CMK (cell line): Measurements from ENCODE around the gene CARMIL1.
"Not testable (repeated sequence)": the region's sequence is repeated elsewhere in the genome, so short reads cannot be mapped to it uniquely, and the experiment has no call there.

Experiments
- DNase-seq: peaks from one replicate; pipeline ENCODE4 v3.0.0-alpha.2; 2010; ENCODE audit warnings: low read depth

CARMIL1 gene

DNA sequence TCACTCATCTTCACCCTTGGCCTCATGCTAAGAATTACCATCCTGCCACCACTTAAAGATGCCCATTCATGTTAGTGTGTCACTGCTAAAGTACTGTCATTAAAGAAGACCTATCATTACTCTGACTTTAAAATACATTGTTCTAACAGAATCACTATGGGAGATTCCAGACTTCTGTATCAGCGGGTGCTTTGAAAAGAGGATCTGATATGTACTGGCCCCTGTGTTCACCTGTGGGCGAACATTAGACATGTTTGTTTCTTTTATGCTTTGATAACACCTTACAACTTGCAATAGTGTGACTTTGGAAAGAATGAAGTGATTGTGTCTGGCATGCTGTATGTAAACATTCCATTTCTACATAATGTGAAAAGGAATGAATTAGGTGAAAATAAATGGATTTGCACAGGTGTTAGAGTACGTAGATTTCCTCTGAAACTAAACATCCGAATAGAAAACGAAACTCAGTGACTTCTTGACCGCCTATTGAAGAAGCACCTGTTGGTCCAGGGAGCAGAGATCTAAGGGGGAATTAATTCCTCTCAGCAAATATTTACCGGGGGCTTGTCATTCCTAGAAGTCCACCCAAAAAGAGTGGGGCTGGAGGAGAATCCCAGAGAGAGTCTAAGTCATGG lies 132.3 kb downstream of the CARMIL1 start:
- no peak for DNase-seq

- no peak for DNase-seq
Observed at GRCh38 chr6:25413207-25413905, 134.2 kb downstream of the CARMIL1 start.

GRCh38 chr6:25414168-25414567 lies 135.0 kb downstream of the CARMIL1 start:
- no peak for DNase-seq

- no peak for DNase-seq
Observed at GRCh38 chr6:25414755-25415154, 135.6 kb downstream of the CARMIL1 start.

- DNase-seq, result no peak
Observed at GRCh38 chr6:25415274-25415673, 136.1 kb downstream of the CARMIL1 start.

DNA sequence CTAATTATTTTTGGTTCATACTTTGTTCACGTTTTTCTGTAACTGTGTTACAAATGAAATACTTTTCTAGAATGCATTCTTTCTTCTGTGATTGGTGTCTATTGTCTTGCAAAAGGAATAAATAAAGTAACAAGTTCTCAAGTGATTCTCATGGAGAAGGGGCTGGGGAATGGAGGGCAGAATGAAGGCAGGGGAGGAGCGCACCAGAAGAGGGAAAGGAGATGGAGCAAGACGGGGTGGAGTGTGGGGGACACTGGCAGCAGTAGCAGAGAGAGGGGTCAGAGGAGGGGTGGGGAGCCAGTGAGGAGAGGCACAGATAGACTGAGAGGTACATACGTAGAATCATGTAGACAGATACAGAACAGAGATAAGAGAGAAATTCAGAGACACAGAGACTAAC lies 136.5 kb downstream of the CARMIL1 start:
- DNase-seq, result no peak

DNA sequence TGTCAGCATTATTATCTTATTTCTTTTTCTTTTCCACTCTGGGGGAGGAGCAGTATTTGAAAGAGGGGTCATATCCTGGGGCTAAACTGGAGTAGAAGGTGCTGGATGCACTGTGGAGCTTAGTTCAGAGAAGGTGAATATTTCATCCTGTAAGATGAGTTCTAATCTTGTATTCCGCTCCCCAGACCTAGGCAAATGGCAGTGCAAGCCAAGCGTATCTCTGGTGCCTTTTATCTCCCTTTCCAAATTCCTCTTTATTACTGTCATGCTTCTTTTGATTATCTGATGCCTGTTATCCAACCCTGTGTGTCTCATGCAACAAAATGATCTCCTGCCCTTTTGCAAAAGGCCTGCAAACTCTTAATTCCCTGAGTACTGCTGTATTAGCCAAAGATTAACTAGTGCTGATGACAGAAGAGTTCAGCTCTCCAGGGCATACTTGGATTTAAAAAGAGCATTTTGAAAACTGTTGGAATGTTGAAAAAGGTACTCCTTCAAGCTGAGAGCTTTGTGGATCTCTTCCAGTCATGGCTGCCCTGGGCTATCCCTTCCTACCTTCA lies 138.0 kb downstream of the CARMIL1 start:
- no peak for DNase-seq

DNA sequence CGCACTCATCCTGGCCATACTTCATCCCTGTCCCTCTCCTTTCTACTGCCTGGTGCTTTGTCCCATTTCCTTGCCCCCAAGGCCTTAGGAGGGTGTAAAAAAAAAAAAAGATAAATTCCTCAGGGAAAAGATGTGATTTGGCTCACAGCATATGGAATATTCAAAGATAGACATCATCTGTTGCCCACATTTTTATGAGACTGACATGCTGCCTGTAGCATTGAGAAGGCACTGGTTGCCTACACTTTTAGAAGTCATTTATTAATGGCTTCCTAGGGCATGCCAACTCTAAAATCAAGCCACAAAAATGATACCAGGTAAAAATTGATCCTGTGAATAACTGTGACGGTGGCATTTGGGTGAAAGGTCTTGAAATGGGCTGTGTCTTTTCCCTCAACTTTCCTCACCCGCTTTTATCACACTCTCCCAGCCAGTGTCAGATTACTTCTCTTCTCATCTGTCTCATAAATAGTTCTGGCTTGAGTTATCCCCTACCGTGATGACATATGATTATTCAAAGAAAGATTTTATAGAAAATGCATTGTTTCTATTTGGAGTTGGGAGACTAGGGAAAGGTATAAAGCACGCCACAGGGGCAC lies 139.4 kb downstream of the CARMIL1 start:
- no peak for DNase-seq

- DNase-seq, result no peak
Observed at GRCh38 chr6:25419879-25420278, 140.7 kb downstream of the CARMIL1 start.

GRCh38 chr6:25423358-25423757 lies 144.2 kb downstream of the CARMIL1 start:
- no peak for DNase-seq

DNA sequence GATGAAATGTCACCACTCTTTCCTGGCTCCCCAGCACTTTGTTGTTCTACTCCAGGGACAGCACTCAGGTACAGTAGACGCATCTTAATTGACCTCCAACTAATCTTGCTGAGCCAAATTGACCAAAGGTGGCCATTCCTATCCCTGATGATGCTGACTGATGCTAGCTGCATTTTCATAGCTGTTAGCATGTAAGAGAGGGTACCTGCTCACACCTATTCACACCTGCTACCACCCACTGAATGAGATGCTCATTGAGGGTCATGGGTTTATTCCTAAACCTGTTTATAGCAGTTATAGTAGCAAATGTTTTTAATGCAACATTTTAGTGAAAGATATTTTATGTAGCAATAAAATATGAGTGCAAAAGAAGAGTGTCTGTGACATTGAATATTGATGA lies 145.1 kb downstream of the CARMIL1 start:
- DNase-seq, result no peak

GRCh38 chr6:25427549-25427948 lies 148.4 kb downstream of the CARMIL1 start:
- DNase-seq, result no peak

GRCh38 chr6:25428758-25429317 lies 149.7 kb downstream of the CARMIL1 start:
- DNase-seq, result no peak

GRCh38 chr6:25431306-25431974 lies 152.3 kb downstream of the CARMIL1 start:
- no peak for DNase-seq

- DNase-seq, result no peak
Observed at GRCh38 chr6:25431975-25432307, 152.8 kb downstream of the CARMIL1 start.

- no peak for DNase-seq
Observed at GRCh38 chr6:25434921-25435320, 155.7 kb downstream of the CARMIL1 start.

GRCh38 chr6:25435416-25435985 lies 156.3 kb downstream of the CARMIL1 start:
- DNase-seq, result no peak

- no peak for DNase-seq
Observed at GRCh38 chr6:25436760-25437159, 157.6 kb downstream of the CARMIL1 start.

DNA sequence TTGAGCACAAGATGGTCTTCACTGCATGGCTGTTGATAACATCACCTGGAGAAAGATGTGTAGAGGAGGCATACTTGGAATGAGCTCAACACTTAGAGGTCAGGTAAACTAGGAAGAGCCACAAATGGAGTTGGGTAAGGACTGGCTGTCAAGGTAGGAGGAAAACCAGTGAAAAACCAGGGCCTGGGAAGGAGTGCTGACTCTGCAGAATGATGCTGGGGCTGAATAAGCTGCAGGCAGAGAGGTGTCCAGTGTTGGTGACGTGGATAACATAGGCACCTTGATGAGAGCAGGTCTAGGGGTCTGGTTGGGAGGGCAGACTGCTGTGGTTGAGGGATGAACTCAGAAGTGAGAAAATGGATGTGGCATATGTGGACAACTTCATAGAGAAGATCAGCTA lies 160.2 kb downstream of the CARMIL1 start:
- DNase-seq, result no peak

DNA sequence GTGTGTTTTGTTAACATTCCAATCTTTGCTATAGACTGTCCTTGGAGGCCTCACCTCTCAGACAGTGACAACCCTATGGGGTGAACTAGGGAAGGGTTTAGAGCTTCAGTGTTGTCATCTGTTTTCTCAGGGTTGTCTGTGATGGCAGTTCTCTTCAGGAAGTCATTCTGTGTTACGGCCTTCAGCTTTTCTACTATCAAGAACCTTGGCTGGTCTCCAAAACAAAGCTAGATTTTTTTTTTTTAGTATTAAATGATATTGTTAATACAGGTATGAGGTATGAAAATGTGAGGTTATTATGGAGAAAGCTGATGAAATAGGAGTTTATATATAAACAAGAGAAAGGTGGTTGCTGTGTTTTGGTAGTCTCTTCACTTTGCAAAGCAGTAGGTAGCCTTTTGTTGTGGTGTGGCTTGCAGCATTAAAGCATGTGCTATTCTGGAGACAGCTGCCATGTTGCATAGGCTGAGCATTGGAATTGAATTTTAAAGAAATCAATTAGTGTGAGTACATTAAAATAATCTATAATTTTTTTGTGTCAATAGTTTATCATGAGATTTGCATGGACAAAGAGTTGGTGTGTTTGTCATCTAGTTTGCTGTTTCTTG lies 162.6 kb downstream of the CARMIL1 start:
- DNase-seq, result no peak

DNA sequence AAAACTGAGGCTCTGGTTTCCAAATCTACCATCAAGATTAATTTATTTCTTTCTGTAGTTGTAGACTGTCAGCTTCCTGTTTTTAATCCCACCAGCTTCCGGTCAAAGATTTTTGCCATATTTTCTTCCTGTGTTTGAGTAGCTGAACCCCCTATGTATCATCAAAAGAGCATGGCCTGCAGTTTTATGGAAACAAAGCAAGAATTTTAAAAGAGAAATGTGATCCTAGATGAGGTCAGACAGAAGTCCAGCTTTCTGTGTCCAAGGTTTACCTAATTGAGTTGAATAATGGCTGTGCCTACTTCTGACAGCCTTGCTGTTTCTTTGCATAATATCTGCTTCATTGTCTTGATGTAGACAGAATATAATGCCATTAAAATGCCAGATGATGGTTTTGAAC lies 163.7 kb downstream of the CARMIL1 start:
- no peak for DNase-seq

- DNase-seq, result not testable (repeated sequence)
Observed at GRCh38 chr6:25444521-25444920, 165.3 kb downstream of the CARMIL1 start.
